GM10266 (cell line): Measurements from ENCODE around the gene R3HDM1.

Source experiments
- DNase-seq: peaks from one replicate; pipeline ENCODE4 v3.0.0; 2012; ENCODE audit errors: extremely low spot score
- CTCF ChIP-seq: IDR thresholded peaks from 2 replicates; pipeline ENCODE4 v1.5.1; 2012; ENCODE audit warnings: mild to moderate bottlenecking, low read depth; ENCODE audit not compliant: control insufficient read depth, insufficient read depth; ENCODE audit errors: missing control alignments

R3HDM1 gene

DNA sequence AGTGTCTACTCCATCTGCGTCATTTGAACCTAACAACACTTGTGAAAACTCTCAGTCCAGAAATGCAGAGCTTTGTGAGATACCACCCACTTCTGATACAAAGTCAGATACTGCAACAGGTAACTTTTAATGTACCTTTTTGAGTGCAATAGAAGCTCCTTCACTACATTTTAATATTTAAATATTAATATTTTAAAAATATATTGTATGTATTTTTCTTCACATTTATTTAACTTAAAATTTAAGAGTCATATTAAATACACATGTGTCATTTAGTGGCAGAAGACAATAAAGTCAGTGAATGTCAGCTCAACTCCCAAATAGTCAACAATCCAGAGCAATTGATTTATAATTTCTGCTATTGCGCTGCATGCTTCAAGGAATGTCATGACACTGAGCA, 224.3 kb downstream of the R3HDM1 start:
- DNase-seq: no peak
- TF ChIP-seq CTCF: no peak

DNA sequence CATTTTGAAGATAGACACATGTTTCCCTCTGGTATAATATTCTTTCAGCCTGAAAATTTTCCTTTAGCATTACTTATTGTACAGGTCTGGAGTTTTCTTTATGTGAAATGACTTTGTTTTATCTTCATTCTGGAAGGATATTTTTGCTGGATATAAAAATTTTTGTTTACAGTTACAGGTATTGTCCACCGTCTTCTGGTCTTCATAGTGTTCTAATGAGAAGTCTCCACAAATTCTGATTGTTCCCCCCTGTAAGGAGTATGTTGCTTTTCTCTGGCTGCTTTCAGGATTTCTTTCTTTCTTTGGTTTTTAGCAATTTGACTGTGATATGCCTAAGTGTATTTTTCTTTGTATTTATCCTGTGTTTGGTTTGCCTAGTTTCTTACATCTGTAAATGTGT, 225.4 kb downstream of the R3HDM1 start:
- no peak for TF ChIP-seq CTCF

DNA sequence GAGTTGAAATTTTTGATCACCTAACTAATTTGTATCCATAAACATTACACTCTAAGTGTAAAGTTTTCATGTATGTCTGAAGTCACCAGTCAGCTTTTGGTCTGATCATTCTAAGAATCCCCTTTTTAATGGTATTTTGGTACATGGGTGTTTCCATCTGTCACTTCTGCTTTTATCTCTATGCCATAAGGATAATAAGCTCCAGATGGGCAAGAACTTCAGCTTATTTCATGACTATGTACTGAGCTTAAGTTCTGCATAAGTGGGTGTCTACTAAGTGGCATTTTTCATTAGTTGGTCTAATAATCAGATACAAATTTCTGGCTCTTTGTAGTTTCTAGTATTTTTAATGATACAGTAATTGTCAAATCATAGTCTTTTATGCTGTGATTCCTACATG, 230.7 kb downstream of the R3HDM1 start:
- DNase-seq: no peak
- TF ChIP-seq CTCF: no peak

More for the DNA sequence above, 225.4 kb downstream of the R3HDM1 start:
- no peak for DNase-seq

- no peak for TF ChIP-seq CTCF
- DNase-seq: no peak
Measured at GRCh38 chr2:135762530-135762929, 231.2 kb downstream of the R3HDM1 start.

- no peak for TF ChIP-seq CTCF
Measured at GRCh38 chr2:135768863-135769262, 237.6 kb downstream of the R3HDM1 start.

DNA sequence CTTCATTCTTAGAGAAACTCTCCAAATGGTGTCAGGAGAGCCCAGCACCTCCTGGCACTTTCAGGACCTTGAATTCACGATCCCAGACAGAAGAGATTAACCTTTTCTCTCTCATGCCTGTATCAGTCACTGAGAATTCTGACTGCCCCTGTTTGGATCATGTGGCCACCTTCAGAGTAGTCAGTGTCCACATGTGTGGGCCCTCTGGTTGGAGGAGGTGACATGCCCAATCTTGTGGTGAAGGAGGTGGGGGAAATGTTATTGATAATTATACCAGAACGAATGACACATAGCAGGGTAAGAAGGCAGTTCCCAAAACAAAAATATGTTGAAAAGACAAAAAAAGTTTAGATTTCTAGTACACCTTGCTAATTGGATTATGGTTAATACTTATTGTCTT, 242.0 kb downstream of the R3HDM1 start:
- no peak for DNase-seq

More at GRCh38 chr2:135768863-135769262, 237.6 kb downstream of the R3HDM1 start:
- no peak for DNase-seq

DNA sequence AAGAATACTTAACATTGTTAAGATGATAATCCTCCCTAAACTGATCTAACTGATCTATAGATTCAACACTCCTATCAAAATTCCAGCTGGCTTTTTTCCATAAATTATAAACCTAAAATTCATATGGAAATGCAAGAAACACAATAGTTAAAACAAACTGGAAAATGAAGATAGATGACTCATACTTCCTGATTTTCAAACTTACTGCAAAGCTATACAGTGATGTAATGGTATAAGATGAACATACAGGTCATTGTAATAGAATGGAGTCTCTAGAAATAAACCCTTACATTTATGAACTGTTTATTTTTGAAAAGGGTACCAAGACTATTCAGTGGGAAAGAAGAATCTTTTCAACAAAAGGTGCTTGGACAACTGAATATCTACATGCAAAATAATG, 242.6 kb downstream of the R3HDM1 start:
- no peak for TF ChIP-seq CTCF
- DNase-seq: no peak

More for the DNA sequence above, 242.0 kb downstream of the R3HDM1 start:
- TF ChIP-seq CTCF: no peak
